H7 (cell line): ENCODE measurements around the gene PTPRG. TPM values are rescaled to one million over a fixed set of nuclear protein-coding genes. Genes with fewer than 3 reads are reported as not detected.

Experiments used
- DNase-seq: peaks from one replicate; pipeline ENCODE4 v3.0.0; 2012
- H3K27me3 ChIP-seq: 2 replicates; pipeline ENCODE4 v1.6.0; 2011; ENCODE audit warnings: mild to moderate bottlenecking, low read length; ENCODE audit not compliant: control insufficient read depth, insufficient read depth
- H3K36me3 ChIP-seq: replicated peaks from 2 replicates; pipeline ENCODE4 v1.5.1; 2011; ENCODE audit warnings: low read length; ENCODE audit not compliant: control insufficient read depth, insufficient read depth
- H3K4me3 ChIP-seq: 2 replicates; pipeline ENCODE4 v1.5.1; 2011; ENCODE audit warnings: low read depth, mild to moderate bottlenecking, control low read depth, low read length, moderate library complexity; ENCODE audit not compliant: insufficient read depth
- total RNA-seq: library from RNA; depleted of rRNA; stranded (reverse); fragments of >200 nt; shearing (Covaris generic); gene quantifications from 2 replicates; pipeline ENCODE4 v1.2.3, GENCODE V29; 2014

PTPRG gene
- total RNA-seq, 1 experiment from 2014 or later: 54.4 TPM

DNA sequence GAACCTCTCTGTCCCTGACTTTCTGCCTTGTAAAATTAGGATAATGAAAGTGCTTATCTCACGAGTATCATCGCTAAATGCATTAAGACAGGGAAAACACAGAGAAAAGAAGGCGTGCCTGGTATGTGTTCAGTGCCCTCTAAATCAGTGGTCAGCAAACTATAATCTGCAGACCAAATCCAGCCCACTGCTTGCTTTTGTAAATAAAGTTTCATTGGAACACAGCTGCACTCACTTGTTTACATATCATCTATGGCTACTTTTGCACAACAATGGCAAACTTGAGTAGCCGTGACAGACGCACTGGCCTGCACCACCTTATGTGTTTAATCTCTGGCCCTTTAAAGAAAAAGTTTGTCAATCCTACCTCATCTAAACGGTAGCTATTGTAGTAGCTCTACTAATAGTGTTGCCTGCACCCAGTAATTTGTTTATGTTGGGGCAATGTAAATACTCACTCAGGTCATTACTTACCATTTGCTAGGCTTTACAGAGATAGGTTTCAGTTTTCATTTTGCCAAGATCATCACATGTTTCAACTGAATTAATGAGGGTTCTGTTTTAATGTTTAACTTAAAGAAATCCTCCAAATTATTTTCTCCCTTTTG, 582.6 kb downstream of the PTPRG start:
- H3K27me3 ChIP-seq: no peaks in the 10 kb centered on the region
- H3K4me3 ChIP-seq: no peak overlapping the region
- no peak for DNase-seq
- no peaks in the 10 kb centered on the region for H3K36me3 ChIP-seq

DNA sequence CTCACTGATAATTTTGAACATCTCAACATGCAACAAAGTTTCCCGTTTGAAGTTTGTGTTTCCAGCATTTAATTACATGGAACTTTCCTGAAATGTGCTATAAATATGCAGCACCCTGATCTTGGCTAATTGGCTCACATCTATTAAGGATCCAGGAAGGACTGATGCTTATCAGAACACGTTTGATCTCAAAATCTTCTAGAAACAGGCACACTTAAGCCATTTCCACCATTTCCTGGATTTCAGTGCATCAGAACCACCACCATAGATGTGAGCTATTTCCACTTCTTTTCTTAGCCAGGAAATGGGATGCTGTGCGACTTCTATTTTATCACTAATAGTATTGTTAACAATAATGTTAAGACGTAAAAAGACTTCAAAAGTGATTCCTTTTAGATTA, 583.1 kb downstream of the PTPRG start:
- DNase-seq: no peak
- no peaks in the 10 kb centered on the region for H3K36me3 ChIP-seq
- no peak overlapping the region for H3K4me3 ChIP-seq
- H3K27me3 ChIP-seq: no peaks in the 10 kb centered on the region

DNA sequence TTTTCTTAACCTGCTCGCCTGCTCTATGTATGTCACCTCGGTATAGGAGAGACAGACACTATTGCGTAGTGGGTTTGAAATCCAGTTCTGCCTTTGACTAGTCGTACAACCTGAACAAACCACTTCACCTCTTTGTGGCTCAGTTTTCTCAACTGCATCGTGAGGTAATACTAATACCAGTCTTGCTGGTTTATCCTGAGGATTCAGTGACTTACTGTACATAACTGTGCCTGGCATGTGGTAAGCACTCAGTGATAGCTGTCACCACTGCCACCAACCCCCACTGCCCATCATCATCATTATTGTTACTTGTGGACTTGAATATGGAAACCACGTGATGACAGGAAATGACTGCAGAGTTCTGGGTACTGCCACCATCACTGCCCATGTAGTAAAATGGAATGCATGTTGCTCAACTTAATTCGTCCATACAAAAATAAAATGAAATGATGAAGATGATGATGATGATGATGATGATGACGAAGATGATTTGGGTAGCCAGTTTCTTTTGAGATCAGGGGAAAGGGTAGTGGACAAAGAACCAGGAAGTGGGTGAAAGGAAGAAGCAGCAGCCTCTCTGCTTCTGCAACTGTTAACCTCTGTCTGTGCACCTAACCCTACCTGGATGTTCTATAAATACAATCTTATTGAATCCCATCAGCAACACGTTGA, 583.9 kb downstream of the PTPRG start:
- no peaks in the 10 kb centered on the region for H3K27me3 ChIP-seq
- no peaks in the 10 kb centered on the region for H3K36me3 ChIP-seq
- H3K4me3 ChIP-seq: no peak overlapping the region
- DNase-seq: no peak

DNA sequence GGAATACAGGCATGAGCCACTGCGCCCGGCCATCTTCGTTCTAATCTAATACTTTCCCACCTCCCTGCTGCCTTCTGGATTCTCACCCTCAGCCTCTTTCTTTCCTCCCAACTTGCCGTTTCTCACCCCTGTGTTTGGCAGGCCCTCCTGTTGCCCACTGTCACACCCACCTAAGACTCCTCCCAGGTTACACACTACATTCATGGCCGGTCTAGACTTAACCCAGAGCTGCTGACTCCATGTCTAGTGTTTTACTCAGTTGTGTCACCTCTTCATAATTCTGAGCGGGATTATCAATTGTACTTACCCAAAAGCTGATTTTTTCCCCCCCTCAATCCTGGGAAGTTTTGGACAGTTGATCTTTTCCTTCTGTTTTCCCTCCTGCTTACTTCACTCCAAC, 588.2 kb downstream of the PTPRG start:
- Histone ChIP-seq H3K36me3 (no peaks in the 10 kb centered on the region), H3K4me3 (no peak overlapping the region), H3K27me3 (no peaks in the 10 kb centered on the region)
- no peak for DNase-seq

DNA sequence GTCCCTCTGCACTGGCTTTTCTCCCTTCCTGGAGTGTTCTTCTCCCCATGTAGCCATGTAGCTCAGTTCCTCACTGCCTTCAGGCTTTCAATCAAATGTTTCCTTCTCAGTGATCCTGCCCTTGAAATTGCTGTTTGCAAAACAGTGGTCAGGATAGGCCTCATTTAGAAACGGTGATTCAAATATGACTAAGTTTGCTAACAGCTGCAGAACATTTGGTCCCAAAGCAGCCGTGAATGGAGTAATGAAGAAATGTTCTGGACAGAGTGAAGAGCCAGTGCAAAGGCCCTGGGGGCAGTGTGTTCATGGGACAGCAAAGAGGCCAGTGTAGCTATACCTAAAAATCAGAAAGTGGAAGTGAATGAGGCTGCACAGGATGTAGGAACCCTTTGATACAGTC, 588.6 kb downstream of the PTPRG start:
- no peak for DNase-seq
- no peaks in the 10 kb centered on the region for H3K27me3 ChIP-seq
- no peaks in the 10 kb centered on the region for H3K36me3 ChIP-seq
- H3K4me3 ChIP-seq: no peak overlapping the region

DNA sequence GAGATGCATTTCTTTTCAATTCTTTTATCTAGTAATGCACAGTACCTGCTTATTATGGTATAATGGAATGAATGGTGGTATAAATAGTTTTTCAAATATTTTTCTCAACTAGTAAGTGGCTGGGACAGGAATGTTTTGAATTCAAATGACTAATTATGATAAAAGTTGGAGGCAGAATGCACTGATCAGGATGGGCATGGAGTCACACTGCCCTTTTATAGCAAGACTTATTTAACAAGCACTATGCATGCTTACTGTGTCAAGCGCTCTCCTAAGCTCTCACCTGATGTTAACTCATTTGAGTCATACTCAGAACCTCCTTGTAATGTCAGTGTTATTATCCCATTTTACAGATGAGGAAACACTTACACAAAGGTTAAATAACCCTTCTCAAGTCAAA, 590.2 kb downstream of the PTPRG start:
- H3K27me3 ChIP-seq: no peaks in the 10 kb centered on the region
- no peaks in the 10 kb centered on the region for H3K36me3 ChIP-seq
- DNase-seq: no peak
- H3K4me3 ChIP-seq: no peak overlapping the region

DNA sequence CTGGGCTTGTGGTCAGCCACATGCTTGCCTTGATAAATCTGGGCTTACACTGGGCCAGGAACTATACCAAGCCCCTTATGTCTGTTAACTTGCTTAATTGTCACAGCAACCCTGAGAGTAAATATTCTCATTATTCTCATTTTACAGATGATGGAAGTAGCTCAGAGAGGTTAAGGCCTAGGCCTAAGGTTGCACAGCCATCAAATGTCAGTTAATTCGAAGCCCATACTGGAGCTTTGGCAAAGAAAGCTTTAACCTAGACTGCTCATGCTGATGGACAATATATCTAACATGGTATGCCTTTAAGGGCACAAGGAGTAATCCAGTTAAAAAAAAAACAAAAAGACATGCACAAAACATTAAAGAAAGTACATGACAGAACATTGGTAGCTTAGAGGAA, 591.9 kb downstream of the PTPRG start:
- no peaks in the 10 kb centered on the region for H3K36me3 ChIP-seq
- DNase-seq: no peak
- H3K4me3 ChIP-seq: no peak overlapping the region
- no peaks in the 10 kb centered on the region for H3K27me3 ChIP-seq

DNA sequence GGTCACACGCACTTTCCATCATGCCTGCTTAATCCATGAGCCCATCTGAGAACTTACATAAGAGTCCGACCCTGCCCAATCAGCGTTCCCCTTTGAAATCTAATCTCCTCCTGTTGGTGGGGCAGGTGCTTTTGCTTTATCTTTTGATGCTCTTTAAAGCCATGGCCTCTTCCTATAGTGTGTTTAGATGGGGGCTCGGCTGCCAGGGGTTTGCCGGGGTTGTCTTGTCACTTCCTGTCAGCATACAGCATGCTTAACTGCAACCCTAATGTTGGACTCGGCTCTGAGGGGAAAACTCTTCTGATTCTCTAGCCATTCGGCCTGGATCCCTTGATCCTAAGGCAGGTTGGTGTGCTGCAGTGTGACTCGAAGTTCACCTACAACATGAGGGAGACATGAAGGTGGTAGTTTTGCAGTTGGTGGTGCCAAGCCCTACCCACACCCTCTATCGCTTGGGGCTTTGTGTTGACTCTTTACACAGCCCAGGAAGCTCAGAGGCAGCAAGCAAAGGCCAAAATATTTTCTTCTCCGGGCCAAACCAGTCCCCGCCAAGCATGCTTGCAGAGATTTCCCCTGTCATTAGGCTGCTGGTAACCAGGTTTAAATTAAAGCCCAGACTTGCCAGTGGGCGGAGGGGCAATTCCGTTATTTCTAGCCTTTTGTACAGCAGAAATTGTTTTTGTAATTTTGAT, 593.2 kb downstream of the PTPRG start:
- DNase-seq: no peak
- no peaks in the 10 kb centered on the region for H3K27me3 ChIP-seq
- H3K36me3 ChIP-seq: no peaks in the 10 kb centered on the region

DNA sequence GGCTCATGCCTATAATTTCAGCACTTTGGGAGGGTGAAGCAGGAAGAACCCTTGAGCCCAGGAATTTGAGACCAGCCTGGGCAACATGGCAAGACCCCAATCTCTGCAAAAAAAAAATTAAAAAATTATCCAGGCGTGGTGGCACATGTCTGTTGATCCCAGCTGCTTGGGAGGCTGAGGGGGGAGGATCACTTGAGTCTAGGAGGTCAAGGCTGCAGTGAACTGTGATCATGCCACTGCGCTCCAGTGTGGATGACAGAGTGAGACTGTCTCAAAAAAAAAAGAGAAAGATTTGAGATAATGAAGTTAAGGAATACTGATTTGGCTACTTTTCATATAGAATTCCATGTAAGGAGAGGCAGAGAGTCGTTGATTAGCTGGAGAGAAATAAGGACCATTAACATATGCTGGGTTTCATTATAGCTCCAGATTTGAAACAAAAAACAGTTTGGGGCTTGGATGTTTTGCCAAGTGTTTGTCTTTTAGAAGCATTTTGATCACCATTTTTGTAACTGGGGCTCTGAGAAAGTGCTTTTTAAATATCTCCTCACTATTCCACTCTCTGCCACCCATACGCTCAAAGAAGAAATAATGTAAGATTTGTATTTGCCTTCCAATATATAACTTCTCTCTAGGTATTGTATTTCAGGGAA, 597.8 kb downstream of the PTPRG start:
- no peak overlapping the region for H3K4me3 ChIP-seq
- H3K36me3 ChIP-seq: no peaks in the 10 kb centered on the region
- no peak for DNase-seq
- H3K27me3 ChIP-seq: no peaks in the 10 kb centered on the region

More for the DNA sequence above, 593.2 kb downstream of the PTPRG start:
- H3K4me3 ChIP-seq: no peak overlapping the region

DNA sequence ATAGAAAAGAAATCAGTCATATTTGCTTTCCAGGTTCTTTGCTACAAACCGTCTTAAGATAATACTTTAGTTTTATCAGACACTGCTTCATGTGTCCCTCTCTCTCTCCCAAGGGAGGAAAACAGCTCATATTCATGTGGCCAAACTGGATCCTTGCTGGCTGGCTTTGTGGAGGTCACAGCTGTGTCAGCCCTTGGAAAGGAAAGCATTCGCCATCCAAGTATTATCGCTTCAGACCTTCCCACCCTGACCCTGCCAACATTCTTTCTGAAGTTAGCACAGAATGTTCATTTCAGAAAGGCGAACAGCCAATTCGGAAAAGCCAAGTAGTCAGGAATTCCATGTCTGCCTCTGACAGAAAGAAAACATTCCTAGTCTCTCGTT, 598.3 kb downstream of the PTPRG start:
- Histone ChIP-seq H3K4me3 (no peak overlapping the region), H3K36me3 (no peaks in the 10 kb centered on the region), H3K27me3 (no peaks in the 10 kb centered on the region)
- no peak for DNase-seq

DNA sequence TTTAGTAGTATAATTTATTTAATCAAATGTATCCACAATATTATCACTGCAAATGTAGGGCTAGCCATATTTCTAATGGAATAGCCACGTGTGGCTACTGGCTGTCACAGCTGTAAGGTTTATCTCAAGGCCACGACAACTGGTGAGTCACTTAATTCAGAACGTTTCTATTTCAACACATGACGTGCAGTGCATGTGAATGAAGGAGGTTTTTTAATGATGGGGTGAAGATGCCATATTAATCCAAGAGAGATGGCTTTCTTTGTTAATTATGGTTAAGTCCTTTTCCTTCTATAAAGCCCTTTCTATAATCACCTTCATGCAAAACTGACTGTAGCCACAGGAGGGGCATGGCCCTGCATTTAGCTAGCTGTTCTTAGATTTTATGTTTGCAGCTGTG, 600.0 kb downstream of the PTPRG start:
- Histone ChIP-seq H3K27me3 (no peaks in the 10 kb centered on the region), H3K36me3 (no peaks in the 10 kb centered on the region), H3K4me3 (no peak overlapping the region)
- DNase-seq: no peak

DNA sequence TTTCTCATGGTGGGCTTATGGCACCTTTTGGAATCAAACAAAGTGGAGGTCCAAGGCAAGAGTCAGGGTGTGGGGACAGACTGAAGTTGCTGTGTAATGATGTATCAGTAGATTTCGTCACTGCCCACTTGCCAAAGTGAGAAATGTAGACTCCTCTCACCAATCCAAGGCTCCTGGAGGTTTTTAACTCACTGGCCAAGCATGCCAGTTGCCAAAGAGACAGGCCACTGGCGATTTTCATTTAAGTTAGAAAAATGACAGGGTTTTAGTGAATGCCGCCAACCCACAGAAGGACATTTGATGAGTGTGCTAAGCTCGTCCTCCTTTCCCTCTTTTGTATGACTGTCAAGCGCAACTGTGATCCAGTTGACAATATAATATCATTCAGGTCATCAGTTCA, 602.8 kb downstream of the PTPRG start:
- H3K4me3 ChIP-seq: no peak overlapping the region
- no peaks in the 10 kb centered on the region for H3K27me3 ChIP-seq
- no peak for DNase-seq
- peaks cover 2% of the 10 kb centered on the region; the same call in 1 of the 2 replicates for H3K36me3 ChIP-seq

DNA sequence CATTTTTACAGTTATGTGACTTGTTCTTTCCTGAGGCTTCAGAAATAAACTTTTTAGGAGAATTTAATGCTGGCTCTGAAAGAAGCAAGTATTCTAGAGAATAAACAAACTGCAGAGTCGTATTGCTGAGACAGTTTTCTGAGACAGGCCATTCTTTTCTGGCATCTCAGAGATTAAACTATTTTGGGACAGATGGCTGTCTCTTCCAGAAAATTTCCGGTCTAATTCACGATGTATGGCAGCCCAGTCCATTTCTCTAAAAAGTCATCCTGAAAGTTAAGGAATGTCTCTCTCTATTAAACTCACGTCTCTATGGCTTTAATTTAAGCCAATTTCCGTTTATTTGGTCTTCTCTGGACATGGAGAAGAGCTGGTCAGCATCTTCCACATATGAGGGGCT, 603.4 kb downstream of the PTPRG start:
- Histone ChIP-seq H3K27me3 (no peaks in the 10 kb centered on the region), H3K36me3 (peaks cover 2% of the 10 kb centered on the region; the same call in 1 of the 2 replicates), H3K4me3 (no peak overlapping the region)
- no peak for DNase-seq

DNA sequence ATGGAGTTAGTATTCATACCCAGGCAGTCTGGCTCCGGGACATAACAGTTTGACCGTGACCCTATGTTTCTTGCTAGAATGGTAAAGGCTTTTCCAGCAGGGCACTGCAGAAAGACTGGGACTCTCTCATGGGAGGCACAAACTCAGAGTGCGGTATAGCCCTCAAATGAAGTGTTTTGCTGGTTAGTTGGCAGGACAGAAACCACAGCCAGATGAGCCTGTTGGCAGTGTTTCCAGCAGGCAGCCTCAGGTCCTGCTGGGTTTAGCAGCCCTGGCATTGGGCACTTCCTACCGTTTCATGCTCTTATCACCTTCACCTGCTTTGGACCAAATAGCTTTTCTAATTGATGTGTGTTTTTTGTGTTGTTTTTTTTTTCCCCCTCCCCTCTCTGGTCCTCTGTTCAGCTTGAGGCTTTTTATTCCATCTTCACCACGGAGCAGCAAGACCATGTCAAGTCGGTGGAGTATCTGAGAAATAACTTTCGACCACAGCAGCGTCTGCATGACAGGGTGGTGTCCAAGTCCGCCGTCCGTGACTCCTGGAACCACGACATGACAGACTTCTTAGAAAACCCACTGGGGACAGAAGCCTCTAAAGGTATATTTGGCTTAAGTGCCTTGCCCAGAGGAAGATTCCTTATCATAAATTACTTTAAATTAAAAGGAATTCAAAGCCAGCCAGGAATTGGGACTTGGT, 606.3 kb downstream of the PTPRG start:
- H3K36me3 ChIP-seq: peaks cover 2% of the 10 kb centered on the region; the same call in 1 of the 2 replicates
- DNase-seq: no peak
- H3K27me3 ChIP-seq: no peaks in the 10 kb centered on the region
- no peak overlapping the region for H3K4me3 ChIP-seq
